SK-N-SH treated with all-trans-retinoic acid at 6 μM for 48 hours (cell line): ENCODE data around the gene CYP2S1.
"Not testable (repeated sequence)": the region's sequence is repeated elsewhere in the genome, so short reads cannot be mapped to it uniquely, and the experiment has no call there.

ENCODE experiments used
- ATAC-seq: fragments of 200-7000 bp; cut with Tn5 transposase; 3 replicates; pipeline ENCODE4 v1.9.1; 2020; ENCODE audit warnings: mild to moderate bottlenecking, moderate library complexity
- ARNTL ChIP-seq: fragments of 450-650 bp; formaldehyde crosslinking; IDR thresholded peaks from 2 replicates; pipeline ENCODE4 v1.5.0; 2020; ENCODE audit warnings: low read depth, mild to moderate bottlenecking, moderate library complexity, borderline replicate concordance
- ESRRG ChIP-seq: fragments of 250-450 bp; sonication (Bioruptor Pico); IDR thresholded peaks from 2 replicates; pipeline ENCODE4 v1.6.1; 2021; ENCODE audit warnings: mild to moderate bottlenecking
- GLIS3 ChIP-seq: fragments of 250-450 bp; sonication (Bioruptor Pico); IDR thresholded peaks from 2 replicates; pipeline ENCODE4 v1.5.0; 2020; ENCODE audit warnings: mild to moderate bottlenecking, moderate library complexity
- ISL1 ChIP-seq: fragments of 250-450 bp; sonication (Bioruptor Pico); IDR thresholded peaks from 2 replicates; pipeline ENCODE4 v2.1.2; 2022; ENCODE audit warnings: mild to moderate bottlenecking, moderate library complexity
- PPARA ChIP-seq: fragments of 250-450 bp; sonication (Bioruptor Pico); IDR thresholded peaks from 2 replicates; pipeline ENCODE4 v1.5.0; 2020; ENCODE audit warnings: mild to moderate bottlenecking, borderline replicate concordance
- RARB ChIP-seq: fragments of 250-450 bp; sonication (Bioruptor Pico); IDR thresholded peaks from 2 replicates; pipeline ENCODE4 v1.8.0; 2021; ENCODE audit warnings: mild to moderate bottlenecking, moderate library complexity
- SNAI2 ChIP-seq: fragments of 250-450 bp; sonication (Bioruptor Pico); IDR thresholded peaks from 2 replicates; pipeline ENCODE4 v1.5.0; 2020; ENCODE audit warnings: mild to moderate bottlenecking, moderate library complexity
- TCF4 ChIP-seq: fragments of 250-450 bp; sonication (Bioruptor Pico); IDR thresholded peaks from 2 replicates; pipeline ENCODE4 v1.8.0; 2021; ENCODE audit warnings: mild to moderate bottlenecking, moderate library complexity, borderline replicate concordance
- TOX ChIP-seq: fragments of 250-450 bp; sonication (Bioruptor Pico); IDR thresholded peaks from 2 replicates; pipeline ENCODE4 v1.8.0; 2021; ENCODE audit warnings: mild to moderate bottlenecking, moderate library complexity, borderline replicate concordance
- ZC3H10 ChIP-seq: fragments of 250-450 bp; sonication (Bioruptor Pico); IDR thresholded peaks from 2 replicates; pipeline ENCODE4 v1.5.1; 2021; ENCODE audit warnings: mild to moderate bottlenecking, moderate library complexity
- ZFP3 ChIP-seq: fragments of 250-450 bp; sonication (Bioruptor Pico); IDR thresholded peaks from 2 replicates; pipeline ENCODE4 v1.5.0; 2020; ENCODE audit warnings: mild to moderate bottlenecking, moderate library complexity
- ZFP30 ChIP-seq: fragments of 450-650 bp; formaldehyde crosslinking; IDR thresholded peaks from 2 replicates; pipeline ENCODE4 v1.5.0; 2022; ENCODE audit warnings: mild to moderate bottlenecking, moderate library complexity
- ZNF70 ChIP-seq: fragments of 450-650 bp; formaldehyde crosslinking; IDR thresholded peaks from 2 replicates; pipeline ENCODE4 v1.5.0; 2020; ENCODE audit warnings: mild to moderate bottlenecking, moderate library complexity
- ZNF8 ChIP-seq: fragments of 450-650 bp; formaldehyde crosslinking; IDR thresholded peaks from 2 replicates; pipeline ENCODE4 v1.5.0; 2020; ENCODE audit warnings: mild to moderate bottlenecking, moderate library complexity
- TF ChIP-seq, protein P1 (sequence below): fragments of 250-450 bp; sonication (Bioruptor Pico); IDR thresholded peaks from 2 replicates; pipeline ENCODE4 v1.8.0; 2020; ENCODE audit warnings: mild to moderate bottlenecking, moderate library complexity, borderline replicate concordance
- TF ChIP-seq, protein P2 (sequence below): fragments of 250-450 bp; sonication (Bioruptor Pico); IDR thresholded peaks from 2 replicates; pipeline ENCODE4 v1.8.0; 2021; ENCODE audit warnings: low read depth, mild to moderate bottlenecking, moderate library complexity, borderline replicate concordance
- TF ChIP-seq, protein P3 (sequence below): fragments of 250-450 bp; sonication (Bioruptor Pico); IDR thresholded peaks from 2 replicates; pipeline ENCODE4 v1.5.0; 2020; ENCODE audit warnings: mild to moderate bottlenecking, moderate library complexity

The CYP2S1 gene

DNA sequence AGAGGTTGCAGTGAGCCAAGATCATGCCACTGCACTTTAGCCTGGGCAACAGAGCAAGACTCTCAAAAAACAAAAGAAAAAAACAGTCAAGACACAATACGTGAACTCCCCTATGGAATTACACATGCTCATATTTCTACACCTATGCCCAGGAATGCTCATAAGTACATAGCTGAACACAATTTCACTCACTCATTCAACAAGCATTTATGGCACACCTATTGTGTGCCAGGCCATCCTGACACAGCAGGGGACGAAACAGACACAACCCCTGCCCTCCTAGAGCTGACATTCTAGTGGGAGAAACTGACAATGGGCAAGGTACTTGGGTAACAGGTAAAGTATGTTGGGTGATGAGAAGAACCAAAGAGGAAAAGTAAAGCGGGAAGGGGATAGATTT lies 35.5 kb downstream of the CYP2S1 start:
- TF ChIP-seq TCF4 (CRISPR knock-in tag), result no peak
- no peak for TF ChIP-seq ZFP3 (CRISPR knock-in tag)
- ATAC-seq, result no peak

DNA sequence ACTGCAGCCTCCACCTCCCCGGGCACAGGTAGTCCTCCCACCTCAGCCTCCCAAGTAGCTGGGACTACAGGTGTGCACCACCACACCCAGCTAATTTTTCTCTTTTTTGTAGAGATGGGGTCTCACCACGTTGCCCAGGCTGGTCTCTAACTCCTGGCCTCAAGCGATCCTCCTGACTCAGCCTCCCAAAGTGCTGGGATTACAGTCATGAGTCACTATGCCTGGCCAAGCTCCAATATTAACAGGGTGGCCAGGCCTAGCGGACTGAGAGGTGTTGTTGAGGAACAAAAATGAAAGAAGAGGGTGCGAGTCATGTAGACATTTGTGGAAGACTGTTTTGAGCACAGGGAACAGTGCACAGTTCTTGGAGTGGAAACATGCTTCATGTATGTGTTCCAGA lies 36.3 kb downstream of the CYP2S1 start:
- ATAC-seq, result not testable (repeated sequence)

DNA sequence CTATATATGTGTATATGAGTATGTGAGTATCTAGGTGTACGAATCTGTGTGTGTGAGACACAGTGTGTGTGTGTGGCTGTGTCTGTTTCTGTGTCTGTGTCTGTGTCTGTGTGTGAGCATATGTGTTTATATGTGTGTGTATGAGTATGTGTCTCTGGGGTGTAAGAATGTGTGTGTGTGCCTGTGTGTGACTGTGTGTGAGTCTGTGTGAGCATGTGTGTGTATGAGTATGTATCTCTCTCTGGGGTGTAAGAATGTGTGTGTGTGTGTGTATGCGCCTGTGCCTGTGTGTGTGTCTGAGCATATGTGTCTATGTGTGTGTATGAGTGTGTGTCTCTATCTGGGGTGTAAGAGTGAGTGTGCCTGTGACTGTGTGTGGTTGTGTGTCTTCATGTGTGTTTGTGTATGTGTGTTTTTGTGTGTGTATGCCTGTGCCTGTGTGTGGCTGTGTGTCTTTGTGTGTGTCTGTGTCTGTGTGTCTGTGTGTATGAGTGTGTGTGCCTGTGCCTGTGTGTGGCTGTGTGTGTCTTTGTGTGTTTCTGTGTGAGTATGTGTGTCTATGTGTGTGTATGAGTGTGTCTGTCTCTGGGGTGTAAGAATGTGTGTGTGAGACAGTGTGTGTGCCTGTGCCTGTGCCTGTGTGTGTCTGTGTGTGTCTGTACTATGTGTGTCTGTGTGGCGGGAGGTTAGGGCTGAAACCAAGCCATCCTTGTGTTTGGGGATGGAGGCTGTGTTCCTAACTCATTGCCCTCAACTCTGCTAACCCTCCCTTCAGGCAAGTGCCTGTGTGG lies 37.2 kb downstream of the CYP2S1 start:
- TF ChIP-seq, protein P1, sequence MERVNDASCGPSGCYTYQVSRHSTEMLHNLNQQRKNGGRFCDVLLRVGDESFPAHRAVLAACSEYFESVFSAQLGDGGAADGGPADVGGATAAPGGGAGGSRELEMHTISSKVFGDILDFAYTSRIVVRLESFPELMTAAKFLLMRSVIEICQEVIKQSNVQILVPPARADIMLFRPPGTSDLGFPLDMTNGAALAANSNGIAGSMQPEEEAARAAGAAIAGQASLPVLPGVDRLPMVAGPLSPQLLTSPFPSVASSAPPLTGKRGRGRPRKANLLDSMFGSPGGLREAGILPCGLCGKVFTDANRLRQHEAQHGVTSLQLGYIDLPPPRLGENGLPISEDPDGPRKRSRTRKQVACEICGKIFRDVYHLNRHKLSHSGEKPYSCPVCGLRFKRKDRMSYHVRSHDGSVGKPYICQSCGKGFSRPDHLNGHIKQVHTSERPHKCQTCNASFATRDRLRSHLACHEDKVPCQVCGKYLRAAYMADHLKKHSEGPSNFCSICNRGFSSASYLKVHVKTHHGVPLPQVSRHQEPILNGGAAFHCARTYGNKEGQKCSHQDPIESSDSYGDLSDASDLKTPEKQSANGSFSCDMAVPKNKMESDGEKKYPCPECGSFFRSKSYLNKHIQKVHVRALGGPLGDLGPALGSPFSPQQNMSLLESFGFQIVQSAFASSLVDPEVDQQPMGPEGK (CRISPR knock-in tag), result no peak
- TF ChIP-seq, protein P2, sequence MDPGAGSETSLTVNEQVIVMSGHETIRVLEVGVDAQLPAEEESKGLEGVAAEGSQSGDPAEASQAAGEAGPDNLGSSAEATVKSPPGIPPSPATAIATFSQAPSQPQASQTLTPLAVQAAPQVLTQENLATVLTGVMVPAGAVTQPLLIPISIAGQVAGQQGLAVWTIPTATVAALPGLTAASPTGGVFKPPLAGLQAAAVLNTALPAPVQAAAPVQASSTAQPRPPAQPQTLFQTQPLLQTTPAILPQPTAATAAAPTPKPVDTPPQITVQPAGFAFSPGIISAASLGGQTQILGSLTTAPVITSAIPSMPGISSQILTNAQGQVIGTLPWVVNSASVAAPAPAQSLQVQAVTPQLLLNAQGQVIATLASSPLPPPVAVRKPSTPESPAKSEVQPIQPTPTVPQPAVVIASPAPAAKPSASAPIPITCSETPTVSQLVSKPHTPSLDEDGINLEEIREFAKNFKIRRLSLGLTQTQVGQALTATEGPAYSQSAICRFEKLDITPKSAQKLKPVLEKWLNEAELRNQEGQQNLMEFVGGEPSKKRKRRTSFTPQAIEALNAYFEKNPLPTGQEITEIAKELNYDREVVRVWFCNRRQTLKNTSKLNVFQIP (CRISPR knock-in tag), result no peak
- TF ChIP-seq, protein P3, sequence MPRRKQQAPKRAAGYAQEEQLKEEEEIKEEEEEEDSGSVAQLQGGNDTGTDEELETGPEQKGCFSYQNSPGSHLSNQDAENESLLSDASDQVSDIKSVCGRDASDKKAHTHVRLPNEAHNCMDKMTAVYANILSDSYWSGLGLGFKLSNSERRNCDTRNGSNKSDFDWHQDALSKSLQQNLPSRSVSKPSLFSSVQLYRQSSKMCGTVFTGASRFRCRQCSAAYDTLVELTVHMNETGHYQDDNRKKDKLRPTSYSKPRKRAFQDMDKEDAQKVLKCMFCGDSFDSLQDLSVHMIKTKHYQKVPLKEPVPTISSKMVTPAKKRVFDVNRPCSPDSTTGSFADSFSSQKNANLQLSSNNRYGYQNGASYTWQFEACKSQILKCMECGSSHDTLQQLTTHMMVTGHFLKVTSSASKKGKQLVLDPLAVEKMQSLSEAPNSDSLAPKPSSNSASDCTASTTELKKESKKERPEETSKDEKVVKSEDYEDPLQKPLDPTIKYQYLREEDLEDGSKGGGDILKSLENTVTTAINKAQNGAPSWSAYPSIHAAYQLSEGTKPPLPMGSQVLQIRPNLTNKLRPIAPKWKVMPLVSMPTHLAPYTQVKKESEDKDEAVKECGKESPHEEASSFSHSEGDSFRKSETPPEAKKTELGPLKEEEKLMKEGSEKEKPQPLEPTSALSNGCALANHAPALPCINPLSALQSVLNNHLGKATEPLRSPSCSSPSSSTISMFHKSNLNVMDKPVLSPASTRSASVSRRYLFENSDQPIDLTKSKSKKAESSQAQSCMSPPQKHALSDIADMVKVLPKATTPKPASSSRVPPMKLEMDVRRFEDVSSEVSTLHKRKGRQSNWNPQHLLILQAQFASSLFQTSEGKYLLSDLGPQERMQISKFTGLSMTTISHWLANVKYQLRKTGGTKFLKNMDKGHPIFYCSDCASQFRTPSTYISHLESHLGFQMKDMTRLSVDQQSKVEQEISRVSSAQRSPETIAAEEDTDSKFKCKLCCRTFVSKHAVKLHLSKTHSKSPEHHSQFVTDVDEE, result no peak
- no peak for TF ChIP-seq ARNTL (CRISPR knock-in tag)
- TF ChIP-seq TCF4 (CRISPR knock-in tag), result no peak
- TF ChIP-seq ZNF8 (CRISPR knock-in tag), result no peak
- no peak for TF ChIP-seq GLIS3 (CRISPR knock-in tag)
- no peak for TF ChIP-seq ESRRG (CRISPR knock-in tag)
- TF ChIP-seq RARB (CRISPR knock-in tag), result no peak
- no peak for TF ChIP-seq ZNF70 (CRISPR knock-in tag)
- TF ChIP-seq ZFP3 (CRISPR knock-in tag), result no peak
- no peak for ATAC-seq

DNA sequence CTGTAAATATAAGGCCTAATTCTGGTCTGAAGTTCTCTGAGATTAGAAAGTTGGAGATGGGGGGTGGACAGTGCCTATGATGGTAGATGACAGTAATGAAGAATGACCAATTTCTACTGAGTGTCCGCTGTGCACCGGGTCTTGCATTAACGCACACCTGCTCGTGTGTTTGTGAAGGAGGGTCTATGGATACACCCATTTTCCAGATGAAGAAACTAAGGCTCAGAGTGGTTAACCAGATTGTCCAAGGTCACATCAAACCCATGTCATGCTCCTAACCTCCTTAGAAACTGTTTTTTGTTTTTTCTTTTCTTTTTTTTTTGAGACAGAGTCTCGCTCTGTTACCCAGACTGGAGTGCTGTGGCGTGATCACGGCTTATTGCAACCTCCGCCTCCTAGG lies 39.7 kb downstream of the CYP2S1 start:
- no peak for ATAC-seq
- TF ChIP-seq ZFP30 (CRISPR knock-in tag) (no peak), ZC3H10 (CRISPR knock-in tag) (no peak), ZNF8 (CRISPR knock-in tag) (no peak), GLIS3 (CRISPR knock-in tag) (no peak), ZNF70 (CRISPR knock-in tag) (no peak), ESRRG (CRISPR knock-in tag) (no peak), ARNTL (CRISPR knock-in tag) (no peak), ISL1 (CRISPR knock-in tag) (no peak), ZFP3 (CRISPR knock-in tag) (no peak), PPARA (no peak), SNAI2 (CRISPR knock-in tag) (no peak), TOX (no peak)
- TF ChIP-seq, protein P1 (CRISPR knock-in tag), result no peak
- TF ChIP-seq, protein P3, result no peak
